SH-SY5Y (cell line): ENCODE data around the gene SSPN.

ENCODE experiments used
- GATA2 ChIP-seq: IDR thresholded peaks from 2 replicates; pipeline ENCODE4 v1.6.1; 2011; ENCODE audit warnings: mild to moderate bottlenecking, low read depth, low read length
- GATA3 ChIP-seq: IDR thresholded peaks from 2 replicates; pipeline ENCODE4 v1.6.1; 2011; ENCODE audit warnings: low read depth, mild to moderate bottlenecking, low read length, moderate library complexity

DNA sequence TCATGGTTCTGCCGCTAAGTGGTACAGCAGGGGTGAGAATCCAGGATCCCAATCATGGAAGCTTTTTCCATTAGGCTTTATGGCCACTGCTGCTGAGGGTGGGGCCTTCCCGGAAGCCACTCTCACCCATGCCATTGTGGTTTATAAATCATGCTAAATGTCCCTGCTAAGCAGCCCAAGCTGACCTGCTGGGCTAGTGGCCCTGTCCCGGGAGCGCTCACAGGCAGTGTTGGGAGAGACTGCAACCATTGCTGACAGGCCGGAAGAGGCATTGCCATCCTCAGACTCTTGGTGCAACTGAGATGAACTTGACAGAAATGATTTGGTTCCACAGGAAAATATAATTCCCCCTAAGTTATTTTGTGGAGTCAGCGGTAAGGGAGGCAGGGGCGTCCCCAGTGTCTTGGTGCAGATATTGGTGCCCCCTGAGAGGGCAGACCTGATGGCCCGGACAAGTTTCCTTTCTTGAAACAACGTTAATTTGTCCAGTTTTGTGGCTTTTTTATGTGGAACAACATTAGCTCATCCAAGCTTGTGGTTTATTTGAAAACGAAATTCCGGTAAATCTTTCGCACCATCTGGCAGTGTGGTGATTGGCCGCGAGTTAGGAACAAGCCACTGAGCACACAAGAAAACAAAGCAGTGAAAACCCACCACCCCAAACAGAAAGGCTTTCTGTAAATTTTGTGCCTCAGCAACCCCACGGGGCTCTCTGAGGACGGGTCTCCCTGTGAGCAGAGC is 82.3 kb downstream of the SSPN start:
- no peak for TF ChIP-seq GATA2
- TF ChIP-seq GATA3, result no peak
